Skeletal muscle tissue (tissue), 4 donors: Measurements from ENCODE around the gene RIN1. TPM values are rescaled to one million over a fixed set of nuclear protein-coding genes. Genes with fewer than 3 reads are reported as not detected.
A peak's percentile ranks its signal among the peaks of the same experiment; 100 is the strongest.
"Not testable (repeated sequence)": the region's sequence is repeated elsewhere in the genome, so short reads cannot be mapped to it uniquely, and the experiment has no call there.

ENCODE experiments used
- H3K27ac ChIP-seq: one replicate; pipeline ENCODE4 v1.7.0; 2013; ENCODE audit warnings: mild to moderate bottlenecking, low read depth, low read length, inconsistent platforms
- H3K27me3 ChIP-seq, 3 donors: one replicate each; pipeline ENCODE4 v1.7.0; 2013; ENCODE audit warnings: low read length in 3 of 3; ENCODE audit not compliant: control insufficient read depth in 3 of 3, insufficient read depth in 3 of 3
- H3K36me3 ChIP-seq, 3 donors: one replicate each; pipeline ENCODE4 v1.7.0; 2013; ENCODE audit warnings: low read length in 3 of 3; ENCODE audit not compliant: control insufficient read depth in 3 of 3, insufficient read depth in 3 of 3
- H3K4me1 ChIP-seq, 3 donors: one replicate each; pipeline ENCODE4 v1.7.0; 2013; ENCODE audit warnings: low read length in 3 of 3, mild to moderate bottlenecking in 3 of 3; ENCODE audit not compliant: control insufficient read depth in 3 of 3, insufficient read depth in 3 of 3
- H3K4me3 ChIP-seq, 3 donors: one replicate each; pipeline ENCODE4 v1.7.0; 2013; ENCODE audit warnings: low read length in 3 of 3
- H3K9ac ChIP-seq, 3 donors: one replicate each; pipeline ENCODE4 v1.7.0; 2013; ENCODE audit warnings: low read length in 3 of 3, mild to moderate bottlenecking in 3 of 3, moderate library complexity in 2 of 3, low read depth in 1 of 3
- H3K9me3 ChIP-seq, 3 donors: one replicate each; pipeline ENCODE4 v1.7.0; 2013; ENCODE audit warnings: low read length in 3 of 3; ENCODE audit not compliant: control insufficient read depth in 3 of 3
- total RNA-seq: library from RNA; depleted of rRNA; stranded (reverse); fragments of >200 nt; gene quantifications from one replicate; pipeline ENCODE4 v1.2.3, GENCODE V29; 2014
- donor health status: Osteomylitis.

The RIN1 gene
- total RNA-seq, 1 donor from 2014 or later = 5.7 TPM

GRCh38 chr11:66320289-66320688 lies 15.9 kb downstream of the RIN1 start:
- H3K4me1 ChIP-seq = peaks cover 20 to 42% (median 24%) of the 10 kb centered on the region in 3 donors
- not testable (repeated sequence) for H3K4me3 ChIP-seq, H3K9ac ChIP-seq, H3K27ac ChIP-seq, H3K36me3 ChIP-seq, H3K9me3 ChIP-seq
- peaks cover 11 to 15% (median 14%) of the 10 kb centered on the region in 3 donors for H3K27me3 ChIP-seq

- Histone ChIP-seq H3K9ac (peak overlapping the region in 1 of 3 donors; percentile 45), H3K36me3 (no peaks in the 10 kb centered on the region), H3K27ac (peak overlapping the region; percentile 65), H3K4me3 (peak overlapping the region in 2 of 3 donors; percentile 1 to 29), H3K4me1 (peaks cover 23 to 42% (median 29%) of the 10 kb centered on the region in 3 donors), H3K27me3 (peaks cover 18 to 27% (median 22%) of the 10 kb centered on the region in 3 donors), H3K9me3 (no peaks in the 10 kb centered on the region)
These were observed 17.6 kb downstream of the RIN1 start for GRCh38 chr11:66318600-66318970.

GRCh38 chr11:66317723-66318599 lies 18.3 kb downstream of the RIN1 start:
- H3K36me3 ChIP-seq = no peaks in the 10 kb centered on the region
- H3K9me3 ChIP-seq = no peaks in the 10 kb centered on the region
- peaks cover 23 to 45% (median 31%) of the 10 kb centered on the region in 3 donors for H3K4me1 ChIP-seq
- H3K9ac ChIP-seq = peak overlapping the region in 1 of 3 donors; percentile 45
- peak overlapping the region; percentile 65 for H3K27ac ChIP-seq
- peak overlapping the region in 2 of 3 donors; percentile 1 to 35 for H3K4me3 ChIP-seq
- peaks cover 18 to 27% (median 22%) of the 10 kb centered on the region in 3 donors for H3K27me3 ChIP-seq

- H3K9ac ChIP-seq = peak overlapping the region in 1 of 3 donors; percentile 45
- peaks cover 22 to 46% (median 31%) of the 10 kb centered on the region in 3 donors for H3K4me1 ChIP-seq
- no peaks in the 10 kb centered on the region for H3K9me3 ChIP-seq
- peaks cover 18 to 27% (median 22%) of the 10 kb centered on the region in 3 donors for H3K27me3 ChIP-seq
- no peaks in the 10 kb centered on the region for H3K36me3 ChIP-seq
- H3K27ac ChIP-seq = peak overlapping the region; percentile 65
- H3K4me3 ChIP-seq = peak overlapping the region in 2 of 3 donors; percentile 1 to 35
These were observed 18.9 kb downstream of the RIN1 start for GRCh38 chr11:66317322-66317722.

- peaks cover 22 to 46% (median 34%) of the 10 kb centered on the region in 3 donors for H3K4me1 ChIP-seq
- H3K27ac ChIP-seq = peak within 1 kb of the TSS; percentile 65
- H3K27me3 ChIP-seq = peaks cover 18 to 27% (median 22%) of the 10 kb centered on the region in 3 donors
- no peaks in the 10 kb centered on the region for H3K9me3 ChIP-seq
- H3K36me3 ChIP-seq = no peaks in the 10 kb centered on the region
- H3K4me3 ChIP-seq = peak within 1 kb of the TSS; percentile 65 to 74 (median 69)
- H3K9ac ChIP-seq = peak within 1 kb of the TSS; percentile 33 to 78 (median 56)
These were observed 19.4 kb downstream of the RIN1 start, which contains the start of gene CD248 for GRCh38 chr11:66316849-66317251. TSS of gene CD248 (minus strand) at chr11:66317044. CDS start at chr11:66317027, 17 bp downstream.

- Histone ChIP-seq H3K9ac (peak overlapping the region; percentile 33 to 78 (median 56)), H3K27me3 (peaks cover 18 to 27% (median 22%) of the 10 kb centered on the region in 3 donors), H3K9me3 (no peaks in the 10 kb centered on the region), H3K27ac (peak overlapping the region; percentile 36), H3K4me3 (peak overlapping the region; percentile 65 to 74 (median 69)), H3K36me3 (no peaks in the 10 kb centered on the region), H3K4me1 (peaks cover 21 to 44% (median 33%) of the 10 kb centered on the region in 3 donors)
These were observed 20.1 kb downstream of the RIN1 start for GRCh38 chr11:66315921-66316811.

GRCh38 chr11:66315498-66315885 lies 20.7 kb downstream of the RIN1 start:
- Histone ChIP-seq H3K9ac (peak overlapping the region; percentile 57 to 78 (median 62)), H3K27me3 (peaks cover 18 to 27% (median 22%) of the 10 kb centered on the region in 3 donors), H3K4me3 (peak overlapping the region; percentile 65 to 74 (median 69)), H3K4me1 (peaks cover 21 to 44% (median 33%) of the 10 kb centered on the region in 3 donors), H3K36me3 (no peaks in the 10 kb centered on the region), H3K9me3 (no peaks in the 10 kb centered on the region), H3K27ac (peak overlapping the region; percentile 82)

GRCh38 chr11:66314561-66315497 lies 21.4 kb downstream of the RIN1 start:
- peaks cover 21 to 44% (median 33%) of the 10 kb centered on the region in 3 donors for H3K4me1 ChIP-seq
- H3K36me3 ChIP-seq = no peaks in the 10 kb centered on the region
- peak overlapping the region; percentile 57 to 78 (median 62) for H3K9ac ChIP-seq
- H3K27me3 ChIP-seq = peaks cover 18 to 27% (median 22%) of the 10 kb centered on the region in 3 donors
- peak overlapping the region; percentile 65 to 74 (median 69) for H3K4me3 ChIP-seq
- peak overlapping the region; percentile 82 for H3K27ac ChIP-seq
- no peaks in the 10 kb centered on the region for H3K9me3 ChIP-seq

GRCh38 chr11:66314186-66314501 lies 22.1 kb downstream of the RIN1 start:
- H3K27me3 ChIP-seq = peaks cover 18 to 27% (median 22%) of the 10 kb centered on the region in 3 donors
- peaks cover 21 to 44% (median 33%) of the 10 kb centered on the region in 3 donors for H3K4me1 ChIP-seq
- no peaks in the 10 kb centered on the region for H3K9me3 ChIP-seq
- peak overlapping the region in 2 of 3 donors; percentile 43 to 78 for H3K9ac ChIP-seq
- peak overlapping the region; percentile 82 for H3K27ac ChIP-seq
- H3K36me3 ChIP-seq = no peaks in the 10 kb centered on the region
- peak overlapping the region; percentile 17 to 74 (median 69) for H3K4me3 ChIP-seq
